Erythroblast (primary cell): ENCODE measurements around the gene OTUB1.

Experiments
- GATA1 ChIP-seq: IDR thresholded peaks from 2 replicates; pipeline ENCODE4 v1.6.1; 2011; ENCODE audit warnings: low read depth, mild to moderate bottlenecking, control low read depth, low read length, moderate library complexity
- POLR2A ChIP-seq: IDR thresholded peaks from 2 replicates; pipeline ENCODE4 v1.6.1; 2011; ENCODE audit warnings: mild to moderate bottlenecking, low read length

- TF ChIP-seq POLR2A: no peak
- no peak for TF ChIP-seq GATA1
These were observed 50.1 kb downstream of the OTUB1 start for GRCh38 chr11:64036087-64037026.
